ENCODE data around the gene ELP1. TPM values are rescaled to one million over a fixed set of nuclear protein-coding genes. Genes with fewer than 3 reads are reported as not detected.
"Not testable (repeated sequence)": the region's sequence is repeated elsewhere in the genome, so short reads cannot be mapped to it uniquely, and the experiment has no call there.

ELP1 gene
- total RNA-seq, 6 experiments from 2014 or later: 10.4 to 20.6 (median 13.0) TPM

DNA sequence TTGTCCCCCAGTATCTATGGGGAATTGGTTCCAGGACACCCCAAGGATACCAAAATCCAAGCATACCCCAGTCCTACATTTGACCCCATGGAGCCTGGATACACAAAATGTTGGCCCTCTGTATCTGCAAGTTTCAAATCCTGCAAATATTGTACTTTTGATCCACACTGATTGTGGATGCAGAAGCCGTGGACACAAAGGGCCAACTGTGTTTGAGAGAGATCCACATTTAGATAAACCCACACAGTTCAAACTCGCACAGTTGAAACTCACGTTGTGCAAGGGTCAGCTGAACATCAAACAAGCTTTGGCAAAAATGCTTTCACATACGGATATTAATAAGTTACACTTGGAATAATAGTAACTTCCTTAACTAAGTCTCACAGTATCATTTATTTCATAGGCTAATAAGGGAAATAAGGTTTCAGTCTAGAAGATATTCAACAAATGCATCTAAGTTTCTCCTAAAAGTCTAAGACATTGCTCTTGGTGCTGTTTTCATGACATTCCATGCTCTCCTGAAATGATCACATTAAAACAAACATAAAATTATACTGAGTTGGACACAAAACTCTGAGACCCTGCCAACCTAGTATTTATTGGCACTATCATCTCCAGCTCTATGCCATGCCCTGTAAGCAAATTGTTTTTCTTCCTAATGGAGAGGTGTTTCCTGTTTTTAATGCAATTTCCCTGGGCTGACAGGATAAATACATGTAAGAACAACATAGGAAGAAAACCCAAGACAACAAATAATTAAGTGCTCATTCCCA lies 39.5 kb downstream of the ELP1 start:
- intact Hi-C loops (cut with DNase I): no loop called here
- peak; percentile 85 to 93 (median 88) for ATAC-seq

DNA sequence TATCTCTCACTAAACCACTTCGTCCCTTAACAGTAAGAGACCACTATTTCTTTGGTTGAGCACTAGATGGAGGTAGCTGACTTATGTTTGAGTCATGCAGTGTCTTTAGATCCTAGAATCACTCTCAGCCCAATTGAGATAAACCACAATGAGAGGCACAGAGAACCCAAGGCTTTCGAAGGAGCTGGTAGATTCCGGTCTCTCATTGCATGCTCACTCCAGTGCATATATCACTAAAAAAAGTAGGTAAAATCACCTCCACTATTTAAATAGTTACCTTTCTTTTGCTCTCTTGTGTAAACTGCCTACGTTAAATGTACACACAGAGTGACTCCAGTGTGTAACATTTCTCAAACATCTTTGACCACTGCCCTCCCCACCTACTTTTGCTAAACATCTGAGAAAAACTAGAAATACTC lies 44.3 kb downstream of the ELP1 start:
- H3K36me3 ChIP-seq: peaks cover 0 to 40% (median 6%) of the 10 kb centered on the region in 4 donors
- 65% methylated on average over 4 of the region's 4 CpGs for whole genome bisulfite sequencing (ENCODE audit: insufficient coverage, low coverage, low lambda C conversion rate, missing lambda C conversion rate)
- intact Hi-C loops (cut with DNase I): no loop called here

More for the DNA sequence above, 39.5 kb downstream of the ELP1 start:
- H3K36me3 ChIP-seq: peaks cover 0 to 45% (median 6%) of the 10 kb centered on the region in 4 donors
- DNase-seq: peak in 1 of 3 donors; percentile 72
- no peaks in the 10 kb centered on the region for H3K27me3 ChIP-seq
- H3K4me1 ChIP-seq: peaks cover 0 to 41% (median 8%) of the 10 kb centered on the region in 4 donors
- H3K27ac ChIP-seq: peak overlapping the region; percentile 39 to 79 (median 70)
- TF ChIP-seq POLR2A (IDR thresholded peaks at IDR 0.05) (no peak), CTCF (IDR thresholded peaks at IDR 0.05) (no peak)
- WGBS (ENCODE audit: insufficient coverage, low coverage, low lambda C conversion rate, missing lambda C conversion rate): 48% methylated on average over 4 of the region's 4 CpGs
- H3K4me3 ChIP-seq: no peak overlapping the region
- H3K9me3 ChIP-seq: no peaks in the 10 kb centered on the region

GRCh38 chr9:108886594-108887271 lies 47.2 kb downstream of the ELP1 start:
- H3K36me3 ChIP-seq: peaks cover 0 to 20% (median 6%) of the 10 kb centered on the region in 4 donors
- H3K27me3 ChIP-seq; H3K4me3 ChIP-seq; intact Hi-C loops (cut with DNase I); DNase-seq; H3K9me3 ChIP-seq: not testable (repeated sequence)
- peak overlapping the region; percentile 42 to 81 (median 72) for H3K27ac ChIP-seq
- peaks cover 0 to 37% (median 7%) of the 10 kb centered on the region in 4 donors for H3K4me1 ChIP-seq
- peak; percentile 47 to 72 (median 66) for ATAC-seq
- WGBS (ENCODE audit: insufficient coverage, low coverage, low lambda C conversion rate, missing lambda C conversion rate): 49% methylated on average over 3 of the region's 3 CpGs

More for the DNA sequence above, 44.3 kb downstream of the ELP1 start:
- DNase-seq: no peak
- peaks cover 0 to 48% (median 11%) of the 10 kb centered on the region in 4 donors for H3K4me1 ChIP-seq
- H3K4me3 ChIP-seq: no peak overlapping the region
- no peak overlapping the region for H3K27ac ChIP-seq
- no peaks in the 10 kb centered on the region for H3K9me3 ChIP-seq
- TF ChIP-seq CTCF (IDR thresholded peaks at IDR 0.05) (peak; percentile 31 to 52 (median 38)), POLR2A (IDR thresholded peaks at IDR 0.05) (no peak)
- ATAC-seq: peak; percentile 14 to 61 (median 44)
- H3K27me3 ChIP-seq: no peaks in the 10 kb centered on the region

DNA sequence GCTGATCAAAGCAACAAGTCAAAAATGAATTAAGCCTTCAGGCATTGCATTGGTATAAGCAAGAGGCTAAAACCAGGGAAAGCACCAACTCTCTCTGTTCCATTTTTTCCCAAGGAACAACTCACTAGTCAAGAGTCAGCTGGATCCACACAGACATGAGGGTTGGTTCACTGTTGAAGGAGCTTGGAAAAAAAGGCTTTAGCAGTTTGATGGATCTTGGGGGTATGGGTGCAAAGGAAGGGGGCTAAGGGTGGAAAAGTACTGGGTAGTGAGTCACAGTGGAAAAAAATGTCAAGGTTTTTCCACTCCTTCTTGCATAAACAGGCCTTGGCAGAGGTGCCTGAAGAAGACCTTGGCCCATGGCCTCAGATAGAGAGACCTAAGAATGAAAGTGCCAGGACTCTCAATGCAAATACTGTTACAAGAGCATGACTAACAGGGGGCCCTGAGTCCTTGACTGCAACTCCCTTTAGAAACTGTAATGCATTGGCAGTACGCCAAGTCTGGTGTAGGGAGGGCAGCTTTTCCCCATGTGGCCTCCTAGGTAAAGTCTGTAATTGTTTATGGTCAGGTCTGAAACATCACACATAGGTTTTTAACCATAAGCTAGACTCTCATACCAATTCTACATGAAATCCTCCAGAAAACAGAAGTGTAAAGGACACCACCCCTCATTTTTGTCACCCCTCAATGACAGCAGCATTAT lies 48.1 kb downstream of the ELP1 start:
- H3K27me3 ChIP-seq: no peaks in the 10 kb centered on the region
- DNase-seq (peak in 2 of 3 donors; percentile 51 to 70), ATAC-seq (peak; percentile 77 to 92 (median 82))
- no peak overlapping the region for H3K4me3 ChIP-seq
- no peak for TF ChIP-seq CTCF (IDR thresholded peaks at IDR 0.05)
- no peak for TF ChIP-seq POLR2A (IDR thresholded peaks at IDR 0.05)
- WGBS (ENCODE audit: insufficient coverage, low coverage, low lambda C conversion rate, missing lambda C conversion rate): 0% methylated on average over 1 of the region's 1 CpG
- peak overlapping the region; percentile 42 to 81 (median 72) for H3K27ac ChIP-seq
- no peaks in the 10 kb centered on the region for H3K9me3 ChIP-seq
- peaks cover 0 to 37% (median 7%) of the 10 kb centered on the region in 4 donors for H3K4me1 ChIP-seq
- intact Hi-C loops (cut with DNase I): no loop called here
- H3K36me3 ChIP-seq: peaks cover 0 to 10% (median 3%) of the 10 kb centered on the region in 4 donors
